ENCODE measurements around the gene ZGRF1.
"Not testable (repeated sequence)": the region's sequence is repeated elsewhere in the genome, so short reads cannot be mapped to it uniquely, and the experiment has no call there.

The ZGRF1 gene

GRCh38 chr4:112550728-112551127 lies 86.0 kb downstream of the ZGRF1 start:
- Histone ChIP-seq H3K36me3 (ENCODE audit: insufficient read depth, low read length) (peaks cover 48% of the 10 kb centered on the region), H3K9me3 (ENCODE audit: insufficient read depth, low read depth, low read length) (no peaks in the 10 kb centered on the region), H3K27ac (ENCODE audit: low read depth, low read length) (no peak overlapping the region), H3K27me3 (ENCODE audit: insufficient read depth, low read length) (no peaks in the 10 kb centered on the region), H3K4me1 (ENCODE audit: insufficient read depth, low read length) (no peaks in the 10 kb centered on the region), H3K9ac (ENCODE audit: low read depth, low read length) (no peak overlapping the region), H3K4me3 (ENCODE audit: low read length) (no peak overlapping the region)
- WGBS = 98% methylated on average over 2 of the region's 2 CpGs

- H3K4me3 ChIP-seq (ENCODE audit: low read length) = no peak overlapping the region
- no peaks in the 10 kb centered on the region for H3K9me3 ChIP-seq (ENCODE audit: insufficient read depth, low read depth, low read length)
- H3K36me3 ChIP-seq (ENCODE audit: insufficient read depth, low read length) = peaks cover 27% of the 10 kb centered on the region
- H3K27me3 ChIP-seq (ENCODE audit: insufficient read depth, low read length) = no peaks in the 10 kb centered on the region
- no peak overlapping the region for H3K27ac ChIP-seq (ENCODE audit: low read depth, low read length)
- WGBS = 82% methylated on average over 2 of the region's 2 CpGs
- no peaks in the 10 kb centered on the region for H3K4me1 ChIP-seq (ENCODE audit: insufficient read depth, low read length)
- H3K9ac ChIP-seq (ENCODE audit: low read depth, low read length) = no peak overlapping the region
These were observed 90.2 kb downstream of the ZGRF1 start for GRCh38 chr4:112546476-112546875.

GRCh38 chr4:112545346-112545745 lies 91.4 kb downstream of the ZGRF1 start:
- H3K9me3 ChIP-seq (ENCODE audit: insufficient read depth, low read depth, low read length) = no peaks in the 10 kb centered on the region
- H3K36me3 ChIP-seq (ENCODE audit: insufficient read depth, low read length) = peaks cover 26% of the 10 kb centered on the region
- no peaks in the 10 kb centered on the region for H3K27me3 ChIP-seq (ENCODE audit: insufficient read depth, low read length)
- H3K4me3 ChIP-seq (ENCODE audit: low read length) = no peak overlapping the region
- no peak overlapping the region for H3K9ac ChIP-seq (ENCODE audit: low read depth, low read length)
- no peaks in the 10 kb centered on the region for H3K4me1 ChIP-seq (ENCODE audit: insufficient read depth, low read length)
- no peak overlapping the region for H3K27ac ChIP-seq (ENCODE audit: low read depth, low read length)
- 100% methylated on average over 1 of the region's 3 CpGs for WGBS

- no peak overlapping the region for H3K27ac ChIP-seq (ENCODE audit: low read depth, low read length)
- WGBS = no CpG with 5 or more reads among the region's 1 CpG
- no peak overlapping the region for H3K4me3 ChIP-seq (ENCODE audit: low read length)
- no peaks in the 10 kb centered on the region for H3K27me3 ChIP-seq (ENCODE audit: insufficient read depth, low read length)
- H3K9me3 ChIP-seq (ENCODE audit: insufficient read depth, low read depth, low read length) = no peaks in the 10 kb centered on the region
- H3K4me1 ChIP-seq (ENCODE audit: insufficient read depth, low read length) = no peaks in the 10 kb centered on the region
- H3K9ac ChIP-seq (ENCODE audit: low read depth, low read length) = no peak overlapping the region
- H3K36me3 ChIP-seq (ENCODE audit: insufficient read depth, low read length) = peaks cover 30% of the 10 kb centered on the region
These were observed 96.0 kb downstream of the ZGRF1 start for GRCh38 chr4:112540695-112541094.

GRCh38 chr4:112536123-112536522 lies 100.6 kb downstream of the ZGRF1 start:
- Histone ChIP-seq H3K27ac (ENCODE audit: low read depth, low read length) (no peak overlapping the region), H3K9me3 (ENCODE audit: insufficient read depth, low read depth, low read length) (no peaks in the 10 kb centered on the region), H3K27me3 (ENCODE audit: insufficient read depth, low read length) (no peaks in the 10 kb centered on the region), H3K9ac (ENCODE audit: low read depth, low read length) (no peak overlapping the region), H3K4me3 (ENCODE audit: low read length) (no peak overlapping the region), H3K4me1 (ENCODE audit: insufficient read depth, low read length) (no peaks in the 10 kb centered on the region), H3K36me3 (ENCODE audit: insufficient read depth, low read length) (peaks cover 28% of the 10 kb centered on the region)
- 95% methylated on average over 1 of the region's 2 CpGs for WGBS

- no peaks in the 10 kb centered on the region for H3K9me3 ChIP-seq (ENCODE audit: insufficient read depth, low read depth, low read length)
- H3K4me3 ChIP-seq (ENCODE audit: low read length) = no peak overlapping the region
- H3K36me3 ChIP-seq (ENCODE audit: insufficient read depth, low read length) = no peaks in the 10 kb centered on the region
- no peaks in the 10 kb centered on the region for H3K27me3 ChIP-seq (ENCODE audit: insufficient read depth, low read length)
- 71% methylated on average over 3 of the region's 3 CpGs for WGBS
- no peak overlapping the region for H3K27ac ChIP-seq (ENCODE audit: low read depth, low read length)
- H3K9ac ChIP-seq (ENCODE audit: low read depth, low read length) = no peak overlapping the region
- H3K4me1 ChIP-seq (ENCODE audit: insufficient read depth, low read length) = no peaks in the 10 kb centered on the region
These were observed 104.4 kb downstream of the ZGRF1 start for GRCh38 chr4:112532267-112532666.

GRCh38 chr4:112531146-112531545 lies 105.6 kb downstream of the ZGRF1 start:
- H3K9me3 ChIP-seq (ENCODE audit: insufficient read depth, low read depth, low read length) = no peaks in the 10 kb centered on the region
- no peak overlapping the region for H3K9ac ChIP-seq (ENCODE audit: low read depth, low read length)
- peaks cover 11% of the 10 kb centered on the region; the same call in 1 of the 2 replicates for H3K27me3 ChIP-seq (ENCODE audit: insufficient read depth, low read length)
- WGBS = 63% methylated on average over 1 of the region's 1 CpG
- H3K36me3 ChIP-seq (ENCODE audit: insufficient read depth, low read length) = no peaks in the 10 kb centered on the region
- no peak overlapping the region for H3K27ac ChIP-seq (ENCODE audit: low read depth, low read length)
- H3K4me3 ChIP-seq (ENCODE audit: low read length) = no peak overlapping the region
- H3K4me1 ChIP-seq (ENCODE audit: insufficient read depth, low read length) = 0 out of 2 replicates have a peak, but pooled peaks cover 3% of the 10 kb centered on the region

GRCh38 chr4:112526061-112526460 lies 110.6 kb downstream of the ZGRF1 start:
- H3K9me3 ChIP-seq (ENCODE audit: insufficient read depth, low read depth, low read length) = no peaks in the 10 kb centered on the region
- H3K4me1 ChIP-seq (ENCODE audit: insufficient read depth, low read length) = peaks cover 22% of the 10 kb centered on the region
- no peaks in the 10 kb centered on the region for H3K36me3 ChIP-seq (ENCODE audit: insufficient read depth, low read length)
- no peak overlapping the region for H3K27ac ChIP-seq (ENCODE audit: low read depth, low read length)
- H3K4me3 ChIP-seq (ENCODE audit: low read length) = no peak overlapping the region
- H3K27me3 ChIP-seq (ENCODE audit: insufficient read depth, low read length) = peaks cover 61% of the 10 kb centered on the region
- WGBS = 50% methylated on average over 1 of the region's 1 CpG
- no peak overlapping the region for H3K9ac ChIP-seq (ENCODE audit: low read depth, low read length)

GRCh38 chr4:112523764-112524505 lies 112.8 kb downstream of the ZGRF1 start:
- Histone ChIP-seq H3K36me3 (ENCODE audit: insufficient read depth, low read length) (no peaks in the 10 kb centered on the region), H3K9me3 (ENCODE audit: insufficient read depth, low read depth, low read length) (no peaks in the 10 kb centered on the region), H3K27me3 (ENCODE audit: insufficient read depth, low read length) (peaks cover 82% of the 10 kb centered on the region), H3K4me3 (ENCODE audit: low read length) (peak overlapping the region; percentile 52), H3K9ac (ENCODE audit: low read depth, low read length) (no peak overlapping the region), H3K27ac (ENCODE audit: low read depth, low read length) (no peak overlapping the region), H3K4me1 (ENCODE audit: insufficient read depth, low read length) (peaks cover 28% of the 10 kb centered on the region)
- WGBS = under 1% methylated on average over 46 of the region's 46 CpGs

GRCh38 chr4:112523008-112523721 lies 113.5 kb downstream of the ZGRF1 start:
- no peaks in the 10 kb centered on the region for H3K36me3 ChIP-seq (ENCODE audit: insufficient read depth, low read length)
- peak overlapping the region; percentile 52 for H3K4me3 ChIP-seq (ENCODE audit: low read length)
- WGBS = 1% methylated on average over 37 of the region's 37 CpGs
- H3K4me1 ChIP-seq (ENCODE audit: insufficient read depth, low read length) = peaks cover 28% of the 10 kb centered on the region
- H3K9ac ChIP-seq (ENCODE audit: low read depth, low read length) = no peak overlapping the region
- H3K27ac ChIP-seq (ENCODE audit: low read depth, low read length) = no peak overlapping the region
- peaks cover 90% of the 10 kb centered on the region for H3K27me3 ChIP-seq (ENCODE audit: insufficient read depth, low read length)
- H3K9me3 ChIP-seq (ENCODE audit: insufficient read depth, low read depth, low read length) = no peaks in the 10 kb centered on the region

- H3K9me3 ChIP-seq (ENCODE audit: insufficient read depth, low read depth, low read length); H3K36me3 ChIP-seq (ENCODE audit: insufficient read depth, low read length); H3K27ac ChIP-seq (ENCODE audit: low read depth, low read length); H3K4me3 ChIP-seq (ENCODE audit: low read length); H3K9ac ChIP-seq (ENCODE audit: low read depth, low read length): not testable (repeated sequence)
- peaks cover 28% of the 10 kb centered on the region for H3K4me1 ChIP-seq (ENCODE audit: insufficient read depth, low read length)
- H3K27me3 ChIP-seq (ENCODE audit: insufficient read depth, low read length) = peaks cover 97% of the 10 kb centered on the region
- WGBS = 7% methylated on average over 17 of the region's 17 CpGs
These were observed 114.3 kb downstream of the ZGRF1 start for GRCh38 chr4:112522431-112522830.
